Natural killer cell treated with Interleukin-12 subunit alpha and Interleukin-12 subunit beta and Interleukin-15 and Interleukin-18, amount 100 ng/mL, for 72 hours (primary cell): Measurements from ENCODE around the gene AJM1. TPM values are rescaled to one million over a fixed set of nuclear protein-coding genes. Genes with fewer than 3 reads are reported as not detected.

Source experiments
- ATAC-seq, 2 donors: fragments of 150-1000 bp; cut with Tn5 transposase in 1 of 2; sonication (Bioruptor Pico), chemical (Tn5 transposase) in 1 of 2; 2 replicates each; pipeline ENCODE4 v1.10.0; 2021
- DNase-seq: peaks from one replicate; pipeline ENCODE4 v3.0.0; 2022; ENCODE audit warnings: low spot score
- H3K27ac Mint-ChIP-seq, 2 donors: 1 replicate in 1 of 2; 2 replicates in 1 of 2; pipeline ENCODE4 v1.8.0; 2022; ENCODE audit warnings: mixed read lengths in 2 of 2, mild to moderate bottlenecking in 1 of 2, moderate library complexity in 1 of 2
- H3K27me3 Mint-ChIP-seq, 2 donors: 1 replicate in 1 of 2; 2 replicates in 1 of 2; pipeline ENCODE4 v1.8.0; 2022; ENCODE audit warnings: mixed read lengths in 2 of 2
- H3K36me3 Mint-ChIP-seq: one replicate; pipeline ENCODE4 v1.8.0; 2022; ENCODE audit warnings: mixed read lengths
- H3K4me1 Mint-ChIP-seq, 2 donors: 1 replicate in 1 of 2; 2 replicates in 1 of 2; pipeline ENCODE4 v1.8.0; 2022; ENCODE audit warnings: low read depth in 2 of 2, mixed read lengths in 2 of 2, mild to moderate bottlenecking in 1 of 2
- H3K4me3 Mint-ChIP-seq: one replicate; pipeline ENCODE4 v1.8.0; 2022; ENCODE audit warnings: mixed read lengths
- H3K9me3 Mint-ChIP-seq: 2 replicates; pipeline ENCODE4 v1.8.0; 2022; ENCODE audit warnings: mixed read lengths
- total RNA-seq, 2 donors: library from RNA; stranded (reverse); gene quantifications; one replicate each; pipeline ENCODE4 v1.2.3, GENCODE V29; 2022

AJM1 gene
- total RNA-seq, 2 donors from 2014 or later: 7.8 to 11.2 TPM

DNA sequence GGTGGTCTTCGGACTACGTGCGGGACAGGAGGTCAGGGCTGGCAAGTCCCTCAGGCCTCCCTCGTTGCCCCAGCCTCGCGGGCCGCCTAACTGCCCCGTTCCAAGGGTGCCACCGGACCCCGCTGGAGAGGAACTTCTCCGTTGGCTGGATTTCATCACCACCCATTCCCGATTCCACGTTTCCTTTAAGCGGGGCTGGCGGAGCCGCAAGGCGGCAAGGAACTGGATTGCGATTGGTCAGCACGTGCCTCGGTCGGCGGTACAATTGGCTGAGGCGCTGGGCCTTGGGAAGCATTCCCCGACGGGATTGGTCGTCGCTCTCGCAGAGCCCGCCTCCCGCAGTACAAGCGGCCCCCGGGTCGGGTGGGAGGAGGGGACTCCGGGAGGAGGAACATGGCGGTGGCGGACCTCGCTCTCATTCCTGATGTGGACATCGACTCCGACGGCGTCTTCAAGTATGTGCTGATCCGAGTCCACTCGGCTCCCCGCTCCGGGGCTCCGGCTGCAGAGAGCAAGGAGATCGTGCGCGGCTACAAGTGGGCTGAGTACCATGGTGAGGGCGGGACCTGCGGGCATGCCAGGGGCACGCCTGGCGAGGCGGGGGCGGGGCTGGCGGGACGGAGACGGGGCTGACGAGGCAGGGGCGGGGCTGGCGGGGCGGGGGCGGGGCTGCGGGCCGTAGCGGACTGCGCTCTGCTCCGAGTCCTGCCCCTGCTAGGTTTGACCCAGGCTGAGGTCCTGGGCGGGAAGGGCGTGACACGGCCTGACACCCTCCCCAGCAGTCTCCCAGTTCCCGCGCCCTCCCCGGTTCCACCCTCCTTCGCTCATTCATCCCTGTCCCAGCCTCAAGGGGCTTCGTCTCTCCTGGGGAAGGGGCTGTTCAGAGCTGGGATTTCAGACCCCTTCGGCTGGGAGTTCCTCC lies 7.0 kb downstream of the AJM1 start, which contains the start of gene PHPT1:
Gene PHPT1 (plus strand): TSS at position 372 of the 922 bp plus-strand sequence. CDS start 22 bp downstream, at position 394.
- ATAC-seq (peak; percentile 92 to 93), DNase-seq (peak; percentile 99)
- H3K36me3 Mint-ChIP-seq: no peaks in the 10 kb centered on the region
- no peaks in the 10 kb centered on the region for H3K27me3 Mint-ChIP-seq
- H3K9me3 Mint-ChIP-seq: no peaks in the 10 kb centered on the region
- H3K4me3 Mint-ChIP-seq: peak within 1 kb of the TSS; percentile 98
- peaks cover 8 to 14% of the 10 kb centered on the region in 2 donors for H3K4me1 Mint-ChIP-seq
- peak within 1 kb of the TSS; percentile 83 to 85 for H3K27ac Mint-ChIP-seq

- no peaks in the 10 kb centered on the region for H3K27me3 Mint-ChIP-seq
- DNase-seq (no peak), ATAC-seq (no peak)
- no peaks in the 10 kb centered on the region for H3K9me3 Mint-ChIP-seq
- H3K4me3 Mint-ChIP-seq: peak overlapping the region; percentile 98
- H3K27ac Mint-ChIP-seq: peak overlapping the region; percentile 83 to 85
- peaks cover 8 to 14% of the 10 kb centered on the region in 2 donors for H3K4me1 Mint-ChIP-seq
- H3K36me3 Mint-ChIP-seq: no peaks in the 10 kb centered on the region
Observed at GRCh38 chr9:136849960-136850865, 7.9 kb downstream of the AJM1 start.

GRCh38 chr9:136850866-136851775 lies 8.8 kb downstream of the AJM1 start:
- ATAC-seq (no peak), DNase-seq (no peak)
- no peak overlapping the region for H3K27ac Mint-ChIP-seq
- H3K27me3 Mint-ChIP-seq: no peaks in the 10 kb centered on the region
- peaks cover 8 to 14% of the 10 kb centered on the region in 2 donors for H3K4me1 Mint-ChIP-seq
- peak overlapping the region; percentile 47 for H3K4me3 Mint-ChIP-seq
- no peaks in the 10 kb centered on the region for H3K36me3 Mint-ChIP-seq
- no peaks in the 10 kb centered on the region for H3K9me3 Mint-ChIP-seq

GRCh38 chr9:136851941-136852663 lies 9.8 kb downstream of the AJM1 start, which contains the start of gene MAMDC4:
TSS of gene MAMDC4 (plus strand) at chr9:136852346. CDS start at chr9:136852417, 71 bp downstream.
- H3K27me3 Mint-ChIP-seq: no peaks in the 10 kb centered on the region
- no peak for DNase-seq
- peaks cover 8 to 11% of the 10 kb centered on the region in 2 donors for H3K4me1 Mint-ChIP-seq
- H3K9me3 Mint-ChIP-seq: no peaks in the 10 kb centered on the region
- no peaks in the 10 kb centered on the region for H3K36me3 Mint-ChIP-seq
- no peak within 1 kb of the TSS for H3K4me3 Mint-ChIP-seq
- no peak within 1 kb of the TSS for H3K27ac Mint-ChIP-seq
- no peak for ATAC-seq

DNA sequence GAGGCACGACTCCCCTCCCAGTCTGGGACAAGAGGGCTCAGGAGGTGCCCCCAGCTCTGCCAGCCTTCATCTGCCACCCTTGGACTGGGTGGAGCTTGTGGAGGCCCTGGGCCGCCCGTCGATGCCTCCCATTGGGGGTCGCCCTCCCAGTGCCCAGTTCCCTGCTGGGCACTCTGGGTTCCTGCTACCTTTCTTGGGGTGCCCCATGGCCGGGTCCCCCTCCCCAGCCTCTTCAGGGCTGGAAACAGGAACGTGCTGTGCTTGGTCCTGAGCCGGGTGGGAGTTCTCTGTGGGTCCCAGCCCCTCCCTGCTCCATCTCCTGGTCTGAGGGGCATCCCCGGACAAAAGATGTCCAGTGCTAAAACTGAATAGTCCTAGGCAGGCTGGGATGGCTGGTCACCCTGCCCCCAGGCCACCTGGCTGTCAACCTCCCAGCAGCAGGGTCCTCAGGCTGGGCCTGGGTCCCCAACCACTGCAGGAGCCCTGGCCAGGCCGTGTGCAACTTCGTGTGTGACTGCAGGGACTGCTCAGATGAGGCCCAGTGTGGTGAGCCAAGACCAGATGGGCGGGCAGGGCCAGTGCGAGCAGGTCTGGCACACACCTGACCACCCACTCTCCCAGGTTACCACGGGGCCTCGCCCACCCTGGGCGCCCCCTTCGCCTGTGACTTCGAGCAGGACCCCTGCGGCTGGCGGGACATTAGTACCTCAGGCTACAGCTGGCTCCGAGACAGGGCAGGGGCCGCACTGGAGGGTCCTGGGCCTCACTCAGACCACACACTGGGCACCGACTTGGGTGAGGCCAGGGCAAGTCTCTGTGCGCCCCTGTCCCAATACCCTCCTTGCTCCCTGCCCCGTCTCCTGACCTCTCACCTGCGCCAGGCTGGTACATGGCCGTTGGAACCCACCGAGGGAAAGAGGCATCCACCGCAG lies 10.7 kb downstream of the AJM1 start:
- peak; percentile 51 for DNase-seq

GRCh38 chr9:136853596-136854112 lies 11.4 kb downstream of the AJM1 start:
- ATAC-seq (no peak), DNase-seq (no peak)
- Mint-ChIP-seq H3K27me3 (no peaks in the 10 kb centered on the region), H3K4me3 (no peak overlapping the region), H3K4me1 (peaks cover 0 to 3% of the 10 kb centered on the region in 2 donors), H3K27ac (no peak overlapping the region), H3K9me3 (no peaks in the 10 kb centered on the region), H3K36me3 (no peaks in the 10 kb centered on the region)

More for the DNA sequence above, 10.7 kb downstream of the AJM1 start:
- peaks cover 2 to 5% of the 10 kb centered on the region in 2 donors for H3K4me1 Mint-ChIP-seq
- H3K9me3 Mint-ChIP-seq: no peaks in the 10 kb centered on the region
- H3K4me3 Mint-ChIP-seq: no peak overlapping the region
- no peak for ATAC-seq
- no peaks in the 10 kb centered on the region for H3K27me3 Mint-ChIP-seq
- no peaks in the 10 kb centered on the region for H3K36me3 Mint-ChIP-seq
- no peak overlapping the region for H3K27ac Mint-ChIP-seq

DNA sequence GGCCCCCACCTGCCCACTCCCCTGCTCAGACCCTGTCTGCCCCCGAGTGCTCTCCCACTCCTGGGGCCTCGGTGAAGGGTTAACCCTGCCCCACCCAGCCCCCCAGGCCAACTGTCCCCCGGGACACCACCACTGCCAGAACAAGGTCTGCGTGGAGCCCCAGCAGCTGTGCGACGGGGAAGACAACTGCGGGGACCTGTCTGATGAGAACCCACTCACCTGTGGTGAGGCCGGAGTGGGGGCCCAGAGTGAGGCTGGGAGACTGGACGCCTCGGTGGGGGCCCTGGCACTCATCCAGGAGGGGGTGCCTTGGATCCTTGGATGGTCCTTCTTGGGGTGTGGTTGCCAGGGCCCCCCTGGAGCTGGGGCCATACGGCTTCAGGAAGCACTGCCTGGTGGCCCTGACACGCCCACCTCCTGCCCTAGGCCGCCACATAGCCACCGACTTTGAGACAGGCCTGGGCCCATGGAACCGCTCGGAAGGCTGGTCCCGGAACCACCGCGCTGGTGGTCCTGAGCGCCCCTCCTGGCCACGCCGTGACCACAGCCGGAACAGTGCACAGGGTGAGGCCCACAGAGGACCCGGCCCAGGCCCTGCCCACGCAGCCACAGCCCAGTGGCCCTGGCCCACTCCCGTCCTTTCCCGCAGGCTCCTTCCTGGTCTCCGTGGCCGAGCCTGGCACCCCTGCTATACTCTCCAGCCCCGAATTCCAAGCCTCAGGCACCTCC lies 12.0 kb downstream of the AJM1 start:
- Mint-ChIP-seq H3K4me1 (peaks cover 0 to 3% of the 10 kb centered on the region in 2 donors), H3K36me3 (no peaks in the 10 kb centered on the region), H3K27me3 (no peaks in the 10 kb centered on the region), H3K9me3 (no peaks in the 10 kb centered on the region), H3K4me3 (no peak overlapping the region), H3K27ac (no peak overlapping the region)
- DNase-seq (peak; percentile 59), ATAC-seq (no peak)

GRCh38 chr9:136854842-136855460 lies 12.7 kb downstream of the AJM1 start:
- Mint-ChIP-seq H3K4me1 (no peaks in the 10 kb centered on the region), H3K36me3 (no peaks in the 10 kb centered on the region), H3K4me3 (no peak overlapping the region), H3K27ac (no peak overlapping the region), H3K27me3 (no peaks in the 10 kb centered on the region), H3K9me3 (no peaks in the 10 kb centered on the region)
- ATAC-seq: no peak
- no peak for DNase-seq

GRCh38 chr9:136855461-136856078 lies 13.3 kb downstream of the AJM1 start:
- Mint-ChIP-seq H3K9me3 (no peaks in the 10 kb centered on the region), H3K27ac (no peak overlapping the region), H3K36me3 (no peaks in the 10 kb centered on the region), H3K4me1 (no peaks in the 10 kb centered on the region), H3K27me3 (no peaks in the 10 kb centered on the region), H3K4me3 (no peak overlapping the region)
- ATAC-seq: no peak
- DNase-seq: no peak

DNA sequence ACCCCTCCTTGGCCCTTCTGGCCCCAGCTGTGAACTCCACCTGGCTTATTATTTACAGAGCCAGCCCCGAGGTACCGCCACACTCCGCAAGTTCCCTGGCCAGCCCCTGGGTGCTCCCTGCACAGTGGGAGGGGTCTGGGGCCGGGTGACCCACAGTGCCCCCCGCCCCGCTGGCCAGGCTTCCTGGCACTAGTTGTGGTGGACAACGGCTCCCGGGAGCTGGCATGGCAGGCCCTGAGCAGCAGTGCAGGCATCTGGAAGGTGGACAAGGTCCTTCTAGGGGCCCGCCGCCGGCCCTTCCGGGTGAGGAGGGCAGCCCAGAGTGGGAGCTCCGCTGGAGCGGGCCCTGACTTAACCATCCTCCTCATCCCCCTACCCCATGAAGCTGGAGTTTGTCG lies 13.8 kb downstream of the AJM1 start:
- H3K27me3 Mint-ChIP-seq: no peaks in the 10 kb centered on the region

More for the DNA sequence above, 13.8 kb downstream of the AJM1 start:
- no peak for DNase-seq
- Mint-ChIP-seq H3K4me1 (no peaks in the 10 kb centered on the region), H3K27ac (no peak overlapping the region), H3K9me3 (no peaks in the 10 kb centered on the region), H3K36me3 (no peaks in the 10 kb centered on the region), H3K4me3 (no peak overlapping the region)
- no peak for ATAC-seq
